Prostate gland (tissue), 2 donors: ENCODE data around the gene PPP2R5C. TPM values are rescaled to one million over a fixed set of nuclear protein-coding genes. Genes with fewer than 3 reads are reported as not detected.

ENCODE experiments used
- DNase-seq: peaks from one replicate; pipeline ENCODE4 v3.0.0-alpha.2; 2019; ENCODE audit warnings: low spot score
- H3K27ac ChIP-seq, 2 donors: fragments of 200-600 bp; sonication (generic); 2 replicates each; pipeline ENCODE4 v1.5.1; 2017 to 2019
- H3K27me3 ChIP-seq: fragments of 200-600 bp; sonication (generic); replicated peaks from 2 replicates; pipeline ENCODE4 v1.5.1; 2019; ENCODE audit not compliant: insufficient read depth
- H3K36me3 ChIP-seq, 2 donors: fragments of 200-600 bp; sonication (generic); 1 replicate in 1 of 2; 2 replicates in 1 of 2; pipeline versions ENCODE4 v1.5.1 to v1.8.1; 2017 to 2019
- H3K4me1 ChIP-seq: fragments of 200-600 bp; sonication (generic); replicated peaks from 2 replicates; pipeline ENCODE4 v1.5.1; 2019
- H3K4me3 ChIP-seq, 2 donors: fragments of 200-600 bp; sonication (generic); 2 replicates each; pipeline ENCODE4 v1.5.1; 2017 to 2019
- H3K9me3 ChIP-seq: fragments of 200-600 bp; sonication (generic); 2 replicates; pipeline ENCODE4 v1.5.1; 2017
- POLR2A ChIP-seq: fragments of 450-650 bp; IDR thresholded peaks from one replicate; pipeline ENCODE4 v1.6.1; 2016; ENCODE audit warnings: antibody characterized with exemption, mild to moderate bottlenecking
- POLR2AphosphoS5 ChIP-seq: sonication (generic); formaldehyde crosslinking; IDR thresholded peaks from one replicate; pipeline ENCODE4 v1.6.1; 2017; ENCODE audit warnings: antibody characterized with exemption
- WGBS: methylation state at CpG from one replicate; pipeline ENCODE4 v1.1.5; 2018; 5-methylcytosine and 5-hydroxymethylcytosine counted together
- intact Hi-C: fragments of 100-400 bp; cut with DNase I; formaldehyde crosslinking; loops from one replicate; pipeline ENCODE4 v1.14.2; 2022
- total RNA-seq, 2 donors: library from RNA; depleted of rRNA; stranded (reverse); fragments of >200 nt; gene quantifications; one replicate each; pipeline ENCODE4 v1.1.0, GENCODE V29; 2016
- TF ChIP-seq, protein P1 (sequence below), 4 experiments: fragments of 200-600 bp in 2 of 4; fragments of 450-650 bp in 2 of 4; sonication (generic) in 2 of 4; IDR thresholded peaks; 1 replicate in 3 of 4; 2 replicates in 1 of 4; pipeline ENCODE4 v1.5.1; 2016 to 2019; ENCODE audit warnings: antibody characterized with exemption in 4 of 4, mild to moderate bottlenecking in 2 of 4, moderate library complexity in 2 of 4

Gene PPP2R5C
- total RNA-seq, 2 donors from 2014 or later: 67.8 to 96.2 TPM

DNA sequence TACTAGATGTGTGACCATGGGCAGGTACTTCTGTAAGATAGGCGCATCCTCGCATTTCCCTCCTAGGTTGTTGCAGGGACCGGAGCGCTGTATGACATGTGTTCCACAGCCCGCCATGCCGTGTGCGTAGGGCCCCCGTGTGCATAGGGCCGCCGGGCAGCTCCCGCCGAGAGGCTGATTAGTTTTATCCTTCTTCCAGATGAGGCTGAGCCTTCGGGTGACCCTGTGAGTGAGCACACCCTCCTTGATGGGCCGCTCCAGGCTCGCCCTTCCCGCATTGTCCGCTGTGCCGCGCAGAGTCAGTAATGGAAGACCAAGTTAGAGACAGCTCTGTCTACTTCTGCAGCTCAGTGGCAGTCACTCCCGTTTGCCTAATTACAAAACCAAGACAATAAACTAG, 130.0 kb downstream of the PPP2R5C start:
- no peak for DNase-seq
- Histone ChIP-seq H3K27me3 (no peaks in the 10 kb centered on the region), H3K9me3 (no peaks in the 10 kb centered on the region), H3K4me3 (no peak overlapping the region), H3K36me3 (no peaks in the 10 kb centered on the region), H3K27ac (no peak overlapping the region), H3K4me1 (no peaks in the 10 kb centered on the region)
- 94% methylated on average over 20 of the region's 20 CpGs for WGBS
- no peak for TF ChIP-seq POLR2AphosphoS5
- TF ChIP-seq POLR2A: no peak
- TF ChIP-seq, protein P1, sequence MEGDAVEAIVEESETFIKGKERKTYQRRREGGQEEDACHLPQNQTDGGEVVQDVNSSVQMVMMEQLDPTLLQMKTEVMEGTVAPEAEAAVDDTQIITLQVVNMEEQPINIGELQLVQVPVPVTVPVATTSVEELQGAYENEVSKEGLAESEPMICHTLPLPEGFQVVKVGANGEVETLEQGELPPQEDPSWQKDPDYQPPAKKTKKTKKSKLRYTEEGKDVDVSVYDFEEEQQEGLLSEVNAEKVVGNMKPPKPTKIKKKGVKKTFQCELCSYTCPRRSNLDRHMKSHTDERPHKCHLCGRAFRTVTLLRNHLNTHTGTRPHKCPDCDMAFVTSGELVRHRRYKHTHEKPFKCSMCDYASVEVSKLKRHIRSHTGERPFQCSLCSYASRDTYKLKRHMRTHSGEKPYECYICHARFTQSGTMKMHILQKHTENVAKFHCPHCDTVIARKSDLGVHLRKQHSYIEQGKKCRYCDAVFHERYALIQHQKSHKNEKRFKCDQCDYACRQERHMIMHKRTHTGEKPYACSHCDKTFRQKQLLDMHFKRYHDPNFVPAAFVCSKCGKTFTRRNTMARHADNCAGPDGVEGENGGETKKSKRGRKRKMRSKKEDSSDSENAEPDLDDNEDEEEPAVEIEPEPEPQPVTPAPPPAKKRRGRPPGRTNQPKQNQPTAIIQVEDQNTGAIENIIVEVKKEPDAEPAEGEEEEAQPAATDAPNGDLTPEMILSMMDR (IDR thresholded peaks at IDR 0.05): no peak
- intact Hi-C loops: no loop called here

DNA sequence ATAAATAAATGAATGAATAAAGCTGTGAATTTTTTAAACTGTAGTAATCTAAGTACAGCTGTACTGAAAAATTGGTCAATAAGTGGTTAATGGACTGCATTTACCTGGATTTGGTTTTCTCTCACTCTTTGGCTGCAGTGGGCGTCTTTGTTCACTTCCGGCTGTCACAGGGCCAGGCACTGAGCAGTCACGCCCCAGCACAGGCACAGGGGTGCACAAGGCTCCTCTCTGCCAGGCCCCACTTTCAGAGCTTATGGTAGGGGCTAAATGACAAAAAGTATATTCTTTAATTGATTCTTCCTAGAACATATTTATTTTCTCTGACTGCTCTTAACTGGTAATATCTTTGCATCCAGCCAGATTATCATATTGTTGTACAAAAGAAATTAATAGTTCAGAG, 132.2 kb downstream of the PPP2R5C start:
- TF ChIP-seq, protein P1 (IDR thresholded peaks at IDR 0.05): no peak
- no peak for TF ChIP-seq POLR2AphosphoS5
- TF ChIP-seq POLR2A: no peak
- H3K27me3 ChIP-seq: no peaks in the 10 kb centered on the region
- DNase-seq: no peak
- no peak overlapping the region for H3K27ac ChIP-seq
- no peaks in the 10 kb centered on the region for H3K9me3 ChIP-seq
- WGBS: 49% methylated on average over 3 of the region's 3 CpGs
- H3K4me3 ChIP-seq: no peak overlapping the region
- intact Hi-C loops: no loop called here
- no peaks in the 10 kb centered on the region for H3K36me3 ChIP-seq
- H3K4me1 ChIP-seq: no peaks in the 10 kb centered on the region

DNA sequence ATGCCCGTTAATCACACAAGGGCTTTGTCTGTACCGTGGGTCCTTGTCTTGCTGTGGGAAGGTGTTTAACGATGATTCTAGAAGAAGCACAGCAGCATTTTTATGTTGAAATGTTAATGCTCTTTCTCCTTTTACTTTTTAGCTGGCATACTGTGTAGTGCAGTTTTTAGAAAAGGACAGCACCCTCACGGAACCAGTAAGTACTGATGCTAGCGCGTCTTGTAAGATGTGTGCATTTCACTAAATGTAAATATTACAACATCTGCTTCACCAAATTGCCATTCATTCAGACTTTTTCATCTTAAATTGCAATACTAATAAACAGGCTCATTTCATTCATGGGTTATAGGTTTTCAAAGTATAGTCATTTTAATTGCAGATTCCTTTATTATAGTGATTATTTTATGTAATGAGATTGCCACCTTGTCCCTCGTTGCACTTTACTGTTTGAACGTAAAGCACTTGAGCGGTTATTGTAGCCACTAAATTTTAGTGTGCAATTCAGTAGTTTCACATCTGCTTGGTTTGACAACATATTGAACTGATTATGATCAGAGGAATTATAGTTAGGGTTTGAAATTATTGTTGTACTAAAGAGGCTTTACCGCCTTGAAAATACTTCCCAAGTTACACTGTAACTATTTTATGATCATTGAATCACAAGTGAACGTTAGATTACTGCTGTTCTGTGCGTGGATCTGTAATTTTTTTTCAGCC, 133.0 kb downstream of the PPP2R5C start:
- H3K4me3 ChIP-seq: no peak overlapping the region
- H3K4me1 ChIP-seq: no peaks in the 10 kb centered on the region
- intact Hi-C loops: no loop called here
- TF ChIP-seq POLR2AphosphoS5 (no peak), POLR2A (no peak)
- TF ChIP-seq, protein P1 (IDR thresholded peaks at IDR 0.05): no peak
- no peak overlapping the region for H3K27ac ChIP-seq
- H3K27me3 ChIP-seq: no peaks in the 10 kb centered on the region
- no peaks in the 10 kb centered on the region for H3K36me3 ChIP-seq
- 88% methylated on average over 12 of the region's 12 CpGs for WGBS
- no peaks in the 10 kb centered on the region for H3K9me3 ChIP-seq
- DNase-seq: no peak

DNA sequence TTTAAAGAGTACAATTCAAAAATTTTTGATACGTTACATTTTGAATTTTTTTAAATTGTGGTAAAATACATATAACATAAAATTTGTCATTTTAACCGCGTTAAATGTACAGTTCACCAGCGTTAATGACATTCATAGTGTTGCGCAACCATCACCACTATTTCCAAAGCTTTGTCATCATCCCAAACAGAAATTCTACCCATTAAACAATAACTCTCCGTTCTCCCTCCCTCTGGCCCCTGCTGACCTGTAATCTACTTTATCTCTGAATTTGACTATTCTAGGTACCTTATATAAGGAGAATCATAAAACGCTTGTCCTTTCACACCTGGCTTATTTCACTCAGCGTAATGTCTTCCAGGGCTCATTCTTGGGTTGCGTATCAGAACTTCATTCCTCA, 133.7 kb downstream of the PPP2R5C start:
- no peak overlapping the region for H3K27ac ChIP-seq
- no peaks in the 10 kb centered on the region for H3K27me3 ChIP-seq
- no peaks in the 10 kb centered on the region for H3K36me3 ChIP-seq
- no peak for TF ChIP-seq POLR2AphosphoS5
- TF ChIP-seq, protein P1 (IDR thresholded peaks at IDR 0.05): no peak
- TF ChIP-seq POLR2A: no peak
- no peaks in the 10 kb centered on the region for H3K4me1 ChIP-seq
- intact Hi-C loops: no loop called here
- H3K4me3 ChIP-seq: no peak overlapping the region
- no peaks in the 10 kb centered on the region for H3K9me3 ChIP-seq
- DNase-seq: no peak
- 91% methylated on average over 9 of the region's 9 CpGs for WGBS

DNA sequence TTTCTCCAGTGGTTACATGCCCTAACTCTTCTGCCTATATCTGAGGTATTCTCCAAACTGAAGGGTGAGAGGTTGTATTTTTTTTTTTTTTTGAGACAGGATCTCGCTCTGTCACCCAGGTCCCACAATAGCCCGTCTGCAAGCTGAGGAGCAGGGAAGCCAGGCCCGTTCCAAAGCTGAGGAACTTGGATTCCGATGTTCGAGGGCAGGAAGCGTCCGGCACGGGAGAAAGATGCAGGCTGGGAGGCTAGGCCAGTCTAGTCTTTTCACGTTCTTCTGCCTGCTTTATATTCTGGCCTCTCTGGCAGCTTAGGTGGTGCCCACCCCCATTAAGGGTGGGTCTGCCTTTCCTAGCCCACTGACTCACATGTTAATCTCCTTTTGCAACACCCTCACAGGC, 135.8 kb downstream of the PPP2R5C start:
- intact Hi-C loops: no loop called here
- DNase-seq: no peak

More for the DNA sequence above, 135.8 kb downstream of the PPP2R5C start:
- WGBS: 98% methylated on average over 9 of the region's 9 CpGs
- H3K4me1 ChIP-seq: no peaks in the 10 kb centered on the region
- TF ChIP-seq POLR2A (no peak), POLR2AphosphoS5 (no peak)
- TF ChIP-seq, protein P1 (IDR thresholded peaks at IDR 0.05): no peak
- no peaks in the 10 kb centered on the region for H3K9me3 ChIP-seq
- H3K36me3 ChIP-seq: no peaks in the 10 kb centered on the region
- H3K27ac ChIP-seq: no peak overlapping the region
- H3K4me3 ChIP-seq: no peak overlapping the region
- no peaks in the 10 kb centered on the region for H3K27me3 ChIP-seq
